H7 (cell line): ENCODE data around the gene CDCA8. TPM values are rescaled to one million over a fixed set of nuclear protein-coding genes. Genes with fewer than 3 reads are reported as not detected.
"Not testable (repeated sequence)": the region's sequence is repeated elsewhere in the genome, so short reads cannot be mapped to it uniquely, and the experiment has no call there.

Source experiments
- DNase-seq: peaks from one replicate; pipeline ENCODE4 v3.0.0; 2012
- H3K27me3 ChIP-seq: 2 replicates; pipeline ENCODE4 v1.6.0; 2011; ENCODE audit warnings: mild to moderate bottlenecking, low read length; ENCODE audit not compliant: control insufficient read depth, insufficient read depth
- H3K36me3 ChIP-seq: replicated peaks from 2 replicates; pipeline ENCODE4 v1.5.1; 2011; ENCODE audit warnings: low read length; ENCODE audit not compliant: control insufficient read depth, insufficient read depth
- H3K4me3 ChIP-seq: 2 replicates; pipeline ENCODE4 v1.5.1; 2011; ENCODE audit warnings: low read depth, mild to moderate bottlenecking, control low read depth, low read length, moderate library complexity; ENCODE audit not compliant: insufficient read depth
- total RNA-seq: library from RNA; depleted of rRNA; stranded (reverse); fragments of >200 nt; shearing (Covaris generic); gene quantifications from 2 replicates; pipeline ENCODE4 v1.2.3, GENCODE V29; 2014

Gene CDCA8
- total RNA-seq, 1 experiment from 2014 or later = 46.9 TPM

- not testable (repeated sequence) for DNase-seq
- H3K36me3 ChIP-seq = peaks cover 34% of the 10 kb centered on the region
These were observed 8.1 kb upstream of the CDCA8 start for GRCh38 chr1:37684182-37684581.

GRCh38 chr1:37685722-37686121, 6.6 kb upstream of the CDCA8 start:
- peaks cover 34% of the 10 kb centered on the region for H3K36me3 ChIP-seq
- no peak overlapping the region for H3K4me3 ChIP-seq
- H3K27me3 ChIP-seq = no peaks in the 10 kb centered on the region
- no peak for DNase-seq

More at GRCh38 chr1:37684182-37684581, 8.1 kb upstream of the CDCA8 start:
- H3K27me3 ChIP-seq, H3K4me3 ChIP-seq: not testable (repeated sequence)

- H3K27me3 ChIP-seq, DNase-seq, H3K4me3 ChIP-seq: not testable (repeated sequence)
- peaks cover 31% of the 10 kb centered on the region for H3K36me3 ChIP-seq
These were observed 4.6 kb upstream of the CDCA8 start for GRCh38 chr1:37687764-37688163.

- Histone ChIP-seq H3K27me3 (peaks cover 9% of the 10 kb centered on the region; the same call in 1 of the 2 replicates), H3K4me3 (no peak overlapping the region; the same call in 1 of the 2 replicates), H3K36me3 (peaks cover 24% of the 10 kb centered on the region)
- DNase-seq = no peak
These were observed 3.4 kb upstream of the CDCA8 start for GRCh38 chr1:37688926-37689325.

- Histone ChIP-seq H3K27me3 (peaks cover 9% of the 10 kb centered on the region; the same call in 1 of the 2 replicates), H3K4me3 (peak overlapping the region; percentile 84), H3K36me3 (peaks cover 28% of the 10 kb centered on the region)
- no peak for DNase-seq
These were observed 729 bp upstream of the CDCA8 start for GRCh38 chr1:37691497-37692077.

DNA sequence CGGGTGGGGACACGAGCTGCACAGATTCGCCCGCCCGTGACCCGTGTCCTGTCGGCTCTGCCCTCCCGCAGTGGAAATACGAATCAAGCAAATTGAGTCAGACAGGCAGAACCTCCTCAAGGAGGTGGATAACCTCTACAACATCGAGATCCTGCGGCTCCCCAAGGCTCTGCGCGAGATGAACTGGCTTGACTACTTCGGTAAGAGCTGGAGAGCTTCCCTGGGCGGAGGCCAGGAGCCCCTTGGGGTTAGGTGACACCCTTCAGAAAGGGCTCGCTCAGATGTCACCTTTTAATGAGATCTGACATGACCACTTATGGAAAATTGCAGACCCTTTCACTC, 489 bp downstream of the CDCA8 start:
- H3K27me3 ChIP-seq = peaks cover 9% of the 10 kb centered on the region; the same call in 1 of the 2 replicates
- peak overlapping the region; percentile 95 for H3K4me3 ChIP-seq
- DNase-seq = no peak
- peaks cover 30% of the 10 kb centered on the region for H3K36me3 ChIP-seq

GRCh38 chr1:37697090-37697489, 4.8 kb downstream of the CDCA8 start:
- no peak for DNase-seq
- H3K27me3 ChIP-seq = no peaks in the 10 kb centered on the region
- H3K4me3 ChIP-seq = no peak overlapping the region
- H3K36me3 ChIP-seq = peaks cover 48% of the 10 kb centered on the region

DNA sequence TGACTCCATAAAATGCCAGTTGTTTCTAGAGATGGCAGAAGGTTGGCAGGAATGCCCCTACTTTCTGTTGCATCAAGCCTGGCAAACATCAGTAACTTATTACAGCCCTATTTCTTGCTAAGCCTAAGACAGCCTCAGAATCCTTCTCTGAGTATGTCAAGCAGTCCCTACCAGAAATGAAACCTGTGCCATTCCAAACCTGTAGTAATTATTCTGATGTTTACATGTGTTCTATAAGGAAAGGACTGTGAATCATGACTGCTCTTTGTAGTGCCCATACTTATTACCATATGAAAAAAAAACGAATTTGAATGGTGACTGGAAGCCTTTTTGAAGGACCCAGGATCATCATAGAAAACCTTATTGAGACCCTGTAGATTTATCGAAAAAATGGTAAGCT, 5.4 kb downstream of the CDCA8 start:
- H3K36me3 ChIP-seq = peaks cover 51% of the 10 kb centered on the region
- H3K4me3 ChIP-seq = no peak overlapping the region
- no peak for DNase-seq
- no peaks in the 10 kb centered on the region for H3K27me3 ChIP-seq

DNA sequence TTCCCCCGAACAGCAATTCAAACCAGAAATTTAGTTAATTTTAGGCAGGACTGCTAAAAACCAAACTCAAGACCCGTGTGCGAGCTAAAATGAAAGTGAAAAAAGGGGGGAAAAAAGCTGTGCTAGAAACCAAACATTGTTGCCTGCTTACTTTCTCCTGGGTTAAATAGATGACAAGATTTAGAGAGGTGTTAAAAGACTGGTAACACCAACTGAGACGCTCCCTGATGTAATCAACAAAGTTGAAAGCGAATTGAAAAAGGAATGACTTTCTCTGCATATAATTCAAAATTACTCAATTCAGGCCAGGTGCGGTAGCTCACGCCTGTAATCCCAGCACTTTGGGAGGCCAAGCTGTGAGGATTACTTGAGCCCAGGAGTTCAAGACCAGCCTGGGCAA, 6.8 kb downstream of the CDCA8 start:
- H3K4me3 ChIP-seq = no peak overlapping the region
- DNase-seq = no peak
- H3K36me3 ChIP-seq = peaks cover 58% of the 10 kb centered on the region
- H3K27me3 ChIP-seq = no peaks in the 10 kb centered on the region

DNA sequence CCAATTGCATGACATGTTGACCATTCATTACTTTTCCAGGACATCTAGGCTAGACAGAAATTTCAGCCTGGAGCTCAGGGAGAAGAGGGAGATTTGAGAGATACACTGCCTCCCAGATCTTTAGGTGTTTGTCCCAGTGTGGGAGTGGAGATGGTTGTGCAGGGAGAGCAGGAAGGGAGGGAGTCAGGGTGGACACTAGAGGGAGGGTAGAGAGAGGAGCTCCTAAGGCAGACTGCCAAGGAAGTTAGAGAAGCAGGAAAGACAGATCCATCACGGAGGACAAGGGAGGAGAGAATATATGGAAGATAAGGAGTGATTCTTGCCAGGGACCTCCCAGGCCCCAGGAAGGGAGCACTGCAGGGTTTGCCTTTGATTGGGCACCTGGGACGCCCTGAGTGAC, 8.7 kb downstream of the CDCA8 start:
- Histone ChIP-seq H3K4me3 (no peak overlapping the region), H3K27me3 (no peaks in the 10 kb centered on the region), H3K36me3 (peaks cover 53% of the 10 kb centered on the region)
- DNase-seq = no peak

DNA sequence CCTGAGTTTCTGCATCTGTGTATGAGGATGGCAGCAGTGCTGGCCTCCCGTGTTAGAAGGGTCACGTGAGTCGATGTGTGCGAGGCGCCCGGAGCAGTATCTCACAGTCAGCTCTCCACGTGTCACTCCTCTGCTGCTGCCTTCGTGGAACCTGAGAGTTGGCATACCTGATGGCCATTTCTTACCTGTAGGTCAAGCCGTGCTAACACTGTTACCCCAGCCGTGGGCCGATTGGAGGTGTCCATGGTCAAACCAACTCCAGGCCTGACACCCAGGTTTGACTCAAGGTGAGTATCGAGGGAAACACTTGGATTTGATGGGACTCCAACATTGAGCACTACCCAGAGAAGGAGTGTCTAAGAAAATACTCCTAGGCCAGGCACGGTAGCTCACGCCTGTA, 10.7 kb downstream of the CDCA8 start:
- H3K36me3 ChIP-seq = peaks cover 58% of the 10 kb centered on the region
- DNase-seq = no peak
- no peak overlapping the region for H3K4me3 ChIP-seq
- H3K27me3 ChIP-seq = no peaks in the 10 kb centered on the region

- DNase-seq = no peak
- Histone ChIP-seq H3K27me3 (no peaks in the 10 kb centered on the region), H3K4me3 (no peak overlapping the region), H3K36me3 (peaks cover 59% of the 10 kb centered on the region)
These were observed 12.7 kb downstream of the CDCA8 start for GRCh38 chr1:37704966-37705365.

GRCh38 chr1:37705399-37705798, 13.1 kb downstream of the CDCA8 start:
- Histone ChIP-seq H3K27me3 (no peaks in the 10 kb centered on the region), H3K36me3 (peaks cover 58% of the 10 kb centered on the region), H3K4me3 (no peak overlapping the region)
- DNase-seq = no peak

GRCh38 chr1:37708471-37708870, 16.2 kb downstream of the CDCA8 start:
- Histone ChIP-seq H3K4me3 (no peak overlapping the region), H3K27me3 (no peaks in the 10 kb centered on the region), H3K36me3 (peaks cover 40% of the 10 kb centered on the region)
- DNase-seq = no peak

DNA sequence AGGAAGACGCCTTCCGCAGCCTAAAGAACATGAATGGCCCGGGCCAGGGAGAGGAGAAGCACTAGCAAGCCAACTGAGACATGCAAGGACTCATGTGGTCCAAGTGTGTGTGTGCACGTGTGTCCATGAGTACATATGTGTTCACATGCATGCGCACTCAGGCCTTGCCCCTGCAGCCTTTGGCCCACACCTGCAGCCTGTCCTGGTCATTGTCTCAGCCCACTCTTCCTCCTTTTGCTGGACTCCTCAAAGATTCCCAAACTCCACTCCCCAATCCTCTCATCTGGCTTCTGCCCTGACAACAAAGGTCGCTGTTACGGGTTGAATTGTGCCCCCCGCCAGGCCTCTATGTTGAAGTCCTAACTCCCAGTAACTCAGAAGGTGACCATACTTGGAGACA, 21.9 kb downstream of the CDCA8 start:
- H3K27me3 ChIP-seq = no peaks in the 10 kb centered on the region
- no peak for DNase-seq
- no peak overlapping the region for H3K4me3 ChIP-seq
- H3K36me3 ChIP-seq = peaks cover 2% of the 10 kb centered on the region; the same call in 1 of the 2 replicates

- no peak for DNase-seq
- H3K4me3 ChIP-seq = no peak overlapping the region
These were observed 22.4 kb downstream of the CDCA8 start for GRCh38 chr1:37714689-37715088.

More at GRCh38 chr1:37714689-37715088, 22.4 kb downstream of the CDCA8 start:
- H3K27me3 ChIP-seq = no peaks in the 10 kb centered on the region
- H3K36me3 ChIP-seq = peaks cover 2% of the 10 kb centered on the region; the same call in 1 of the 2 replicates
